Activated T-helper 1 cell treated with anti-CD3 and anti-CD28 coated beads, Interleukin-2, amount 50 U/mL, for 16 hours (primary cell): ENCODE data around the gene ZBTB24.
"Not testable (repeated sequence)": the region's sequence is repeated elsewhere in the genome, so short reads cannot be mapped to it uniquely, and the experiment has no call there.

ENCODE experiments used
- DNase-seq, 2 donors: peaks; one replicate each; pipeline ENCODE4 v3.0.0-alpha.2; 2020; ENCODE audit warnings: low read depth in 1 of 2, low spot score in 1 of 2

ZBTB24 gene

GRCh38 chr6:109482905-109483734 lies at the start of gene ZBTB24:
Gene ZBTB24 (minus strand): TSS chr6:109483219. CDS start chr6:109482026, 1,193 bp downstream.
- DNase-seq: peak; percentile 76 to 89

GRCh38 chr6:109531446-109531845 lies 48.4 kb upstream of the ZBTB24 start:
- DNase-seq: no peak

GRCh38 chr6:109527989-109528388 lies 45.0 kb upstream of the ZBTB24 start:
- DNase-seq: no peak

- peak in 1 of 2 donors; percentile 5 for DNase-seq
These were observed 44.0 kb upstream of the ZBTB24 start for GRCh38 chr6:109526905-109527628.

GRCh38 chr6:109524129-109524528 lies 41.1 kb upstream of the ZBTB24 start:
- no peak for DNase-seq

- no peak for DNase-seq
These were observed 40.5 kb upstream of the ZBTB24 start for GRCh38 chr6:109523478-109523877.

- DNase-seq: no peak
These were observed 38.1 kb upstream of the ZBTB24 start for GRCh38 chr6:109521080-109521479.

GRCh38 chr6:109519647-109520046 lies 36.6 kb upstream of the ZBTB24 start:
- DNase-seq: not testable (repeated sequence)

GRCh38 chr6:109516929-109517328 lies 33.9 kb upstream of the ZBTB24 start:
- DNase-seq: no peak

- DNase-seq: no peak
These were observed 32.9 kb upstream of the ZBTB24 start for GRCh38 chr6:109515781-109516409.

GRCh38 chr6:109514946-109515345 lies 31.9 kb upstream of the ZBTB24 start:
- DNase-seq: no peak

GRCh38 chr6:109513571-109514071 lies 30.6 kb upstream of the ZBTB24 start:
- DNase-seq: no peak

- DNase-seq: no peak
These were observed 29.3 kb upstream of the ZBTB24 start for GRCh38 chr6:109512271-109512817.

GRCh38 chr6:109511832-109512231 lies 28.8 kb upstream of the ZBTB24 start:
- DNase-seq: no peak

- DNase-seq: no peak
These were observed 27.3 kb upstream of the ZBTB24 start for GRCh38 chr6:109510358-109510757.

GRCh38 chr6:109508166-109508860 lies 25.3 kb upstream of the ZBTB24 start:
- no peak for DNase-seq

- DNase-seq: no peak
These were observed 24.6 kb upstream of the ZBTB24 start for GRCh38 chr6:109507490-109508072.

- DNase-seq: no peak
These were observed 23.8 kb upstream of the ZBTB24 start for GRCh38 chr6:109506841-109507240.

- DNase-seq: no peak
These were observed 23.3 kb upstream of the ZBTB24 start for GRCh38 chr6:109506314-109506713.
